ENCODE data around the gene MIGA2. TPM values are rescaled to one million over a fixed set of nuclear protein-coding genes. Genes with fewer than 3 reads are reported as not detected.

MIGA2 gene
- total RNA-seq, 1 donor from 2014 or later: 23.8 TPM

- H3K36me3 ChIP-seq (ENCODE audit: insufficient read depth, low read length): peaks cover 13% of the 10 kb centered on the region
Observed at GRCh38 chr9:129007035-129007765, 29.2 kb upstream of the MIGA2 start.

GRCh38 chr9:129007766-129008468 lies 28.5 kb upstream of the MIGA2 start:
- Mint-ChIP-seq H3K36me3 (ENCODE audit: low read depth, unreplicated experiment) (peaks cover 3% of the 10 kb centered on the region), H3K9me3 (ENCODE audit: unreplicated experiment) (no peaks in the 10 kb centered on the region), H3K27me3 (ENCODE audit: low read depth, unreplicated experiment) (no peaks in the 10 kb centered on the region), H3K4me3 (ENCODE audit: unreplicated experiment) (no peak overlapping the region), H3K4me1 (ENCODE audit: low read depth, unreplicated experiment) (peaks cover 2% of the 10 kb centered on the region), H3K27ac (ENCODE audit: unreplicated experiment) (no peak overlapping the region)
- no peaks in the 10 kb centered on the region for H3K79me2 ChIP-seq (ENCODE audit: insufficient read depth, low read length)
- no peaks in the 10 kb centered on the region for H3K9me3 ChIP-seq (ENCODE audit: insufficient read depth, low read depth, low read length)
- TF ChIP-seq EZH2 (IDR thresholded peaks at IDR 0.05; ENCODE audit: insufficient read depth, low read length) (no peak), CTCF (IDR thresholded peaks at IDR 0.05; ENCODE audit: insufficient read depth, low read depth, low read length) (no peak)
- no peak overlapping the region for H3K4me2 ChIP-seq (ENCODE audit: low read length)
- H3K9ac ChIP-seq (ENCODE audit: low read length): no peak overlapping the region
- DNase-seq (ENCODE audit: low read depth): no peak
- FAIRE-seq: no peak
- H2AFZ ChIP-seq (ENCODE audit: low read depth, low read length): no peak overlapping the region
- no peak overlapping the region for H3K4me3 ChIP-seq (ENCODE audit: insufficient read depth, low read depth, low read length)
- H3K4me1 ChIP-seq (ENCODE audit: insufficient read depth, low read length): no peaks in the 10 kb centered on the region
- H3K36me3 ChIP-seq (ENCODE audit: insufficient read depth, low read length): peaks cover 10% of the 10 kb centered on the region
- peaks cover 17% of the 10 kb centered on the region for H4K20me1 ChIP-seq (ENCODE audit: insufficient read depth, low read length)
- no peaks in the 10 kb centered on the region for H3K27me3 ChIP-seq (ENCODE audit: insufficient read depth, low read length)
- H3K27ac ChIP-seq (ENCODE audit: low read depth, low read length): no peak overlapping the region

More at GRCh38 chr9:129007035-129007765, 29.2 kb upstream of the MIGA2 start:
- peaks cover 2% of the 10 kb centered on the region for H3K4me1 Mint-ChIP-seq (ENCODE audit: low read depth, unreplicated experiment)
- Histone ChIP-seq H3K27ac (ENCODE audit: low read depth, low read length) (no peak overlapping the region), H3K4me1 (ENCODE audit: insufficient read depth, low read length) (no peaks in the 10 kb centered on the region), H2AFZ (ENCODE audit: low read depth, low read length) (no peak overlapping the region), H3K4me2 (ENCODE audit: low read length) (no peak overlapping the region), H4K20me1 (ENCODE audit: insufficient read depth, low read length) (peaks cover 19% of the 10 kb centered on the region), H3K4me3 (ENCODE audit: insufficient read depth, low read depth, low read length) (no peak overlapping the region), H3K9ac (ENCODE audit: low read length) (no peak overlapping the region), H3K27me3 (ENCODE audit: insufficient read depth, low read length) (no peaks in the 10 kb centered on the region), H3K9me3 (ENCODE audit: insufficient read depth, low read depth, low read length) (no peaks in the 10 kb centered on the region), H3K79me2 (ENCODE audit: insufficient read depth, low read length) (no peaks in the 10 kb centered on the region)
- H3K4me3 Mint-ChIP-seq (ENCODE audit: unreplicated experiment): no peak overlapping the region
- no peaks in the 10 kb centered on the region for H3K9me3 Mint-ChIP-seq (ENCODE audit: unreplicated experiment)
- H3K27me3 Mint-ChIP-seq (ENCODE audit: low read depth, unreplicated experiment): no peaks in the 10 kb centered on the region
- DNase-seq (ENCODE audit: low read depth) (no peak), FAIRE-seq (no peak)
- peaks cover 4% of the 10 kb centered on the region for H3K36me3 Mint-ChIP-seq (ENCODE audit: low read depth, unreplicated experiment)
- H3K27ac Mint-ChIP-seq (ENCODE audit: unreplicated experiment): no peak overlapping the region
- no peak for TF ChIP-seq EZH2 (IDR thresholded peaks at IDR 0.05; ENCODE audit: insufficient read depth, low read length)
- TF ChIP-seq CTCF (IDR thresholded peaks at IDR 0.05; ENCODE audit: insufficient read depth, low read depth, low read length): no peak

Data from astrocyte (in vitro differentiated cells and primary cell).